HT-29 (cell line): ENCODE data around the gene VEZT. TPM values are rescaled to one million over a fixed set of nuclear protein-coding genes. Genes with fewer than 3 reads are reported as not detected.
"Not testable (repeated sequence)": the region's sequence is repeated elsewhere in the genome, so short reads cannot be mapped to it uniquely, and the experiment has no call there.

Source experiments
- DNase-seq: peaks from one replicate; pipeline ENCODE4 v3.0.0-alpha.2; 2015; ENCODE audit warnings: low spot score
- total RNA-seq: library from RNA; depleted of rRNA; stranded (reverse); fragments of >200 nt; shearing (Covaris generic); gene quantifications from 2 replicates; pipeline ENCODE4 v1.2.3, GENCODE V29; 2014

VEZT gene
- total RNA-seq, 1 experiment from 2014 or later, result 23.7 TPM

DNA sequence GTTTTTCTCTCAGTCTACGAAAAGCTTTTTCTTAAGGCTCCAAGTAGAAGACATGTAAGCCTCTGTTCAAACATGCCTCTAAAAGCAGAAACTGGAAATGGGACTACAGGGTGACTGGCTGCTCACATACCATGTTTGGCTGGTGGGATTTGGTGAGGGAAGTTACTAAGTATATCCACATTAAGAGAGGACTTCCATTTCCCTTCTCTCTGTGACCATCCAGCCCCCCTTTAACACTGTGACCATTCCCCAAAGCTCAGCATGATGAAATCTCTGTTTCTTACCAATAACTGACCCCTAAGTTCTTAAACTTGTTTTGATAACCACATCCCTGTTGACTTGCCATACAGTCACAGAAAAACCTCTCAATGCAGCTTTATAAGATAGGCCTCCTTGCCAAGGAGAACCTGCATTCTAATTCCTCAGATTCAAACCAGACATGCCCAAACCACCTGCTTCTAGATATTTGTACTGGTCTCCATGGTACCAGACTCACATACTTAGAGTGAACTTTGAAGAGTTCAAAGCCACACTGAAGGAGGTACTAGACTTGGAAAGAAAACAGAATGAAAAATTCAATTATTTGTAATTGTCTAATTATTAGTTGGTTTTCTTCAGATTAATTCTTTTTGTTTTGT is 102.2 kb downstream of the VEZT start:
- DNase-seq, result no peak

GRCh38 chr12:95321516-95322246 is 104.1 kb downstream of the VEZT start:
- DNase-seq, result no peak

DNA sequence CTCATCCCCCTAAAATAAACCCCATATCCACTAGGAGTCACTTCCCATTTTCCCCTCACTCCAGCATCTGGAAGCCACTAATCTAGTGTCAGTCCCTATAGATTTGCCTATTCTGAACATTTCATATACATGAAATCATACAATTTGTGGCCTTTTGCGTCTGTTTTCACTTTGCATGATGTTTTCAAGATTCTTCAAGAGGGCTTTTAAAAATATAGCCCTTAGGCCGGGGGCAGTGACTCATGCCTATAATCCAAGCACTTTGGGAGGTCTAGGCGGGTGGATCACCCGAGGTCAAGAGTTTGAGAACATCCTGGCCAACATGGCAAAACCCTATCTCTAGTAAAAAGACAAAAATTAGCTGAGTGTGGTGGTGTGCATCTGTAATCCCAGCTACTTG is 104.7 kb downstream of the VEZT start:
- DNase-seq, result no peak

GRCh38 chr12:95323212-95323611 is 105.6 kb downstream of the VEZT start:
- no peak for DNase-seq

DNA sequence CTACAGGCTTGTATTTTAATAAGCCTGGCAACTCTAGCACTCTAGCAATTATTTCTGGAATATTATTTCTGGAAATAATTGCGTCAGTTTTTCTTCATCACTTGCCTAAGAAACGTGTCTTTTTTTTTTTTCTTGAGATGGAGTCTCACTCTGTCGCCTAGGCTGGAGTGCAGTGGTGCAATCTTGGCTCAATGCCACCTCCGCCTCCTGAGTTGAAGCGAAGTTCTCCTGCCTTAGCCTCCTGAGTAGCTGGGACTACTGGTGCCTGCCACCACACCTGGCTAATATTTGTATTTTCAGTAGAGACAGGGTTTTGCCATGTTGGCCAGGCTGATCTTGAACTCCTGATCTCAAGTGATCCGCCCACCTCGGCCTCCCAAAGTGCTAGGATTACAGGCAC is 106.6 kb downstream of the VEZT start:
- not testable (repeated sequence) for DNase-seq

- DNase-seq, result no peak
These were observed 107.9 kb downstream of the VEZT start for GRCh38 chr12:95325501-95325900.

- no peak for DNase-seq
These were observed 108.8 kb downstream of the VEZT start for GRCh38 chr12:95326445-95326844.

GRCh38 chr12:95326855-95327254 is 109.2 kb downstream of the VEZT start:
- no peak for DNase-seq

DNA sequence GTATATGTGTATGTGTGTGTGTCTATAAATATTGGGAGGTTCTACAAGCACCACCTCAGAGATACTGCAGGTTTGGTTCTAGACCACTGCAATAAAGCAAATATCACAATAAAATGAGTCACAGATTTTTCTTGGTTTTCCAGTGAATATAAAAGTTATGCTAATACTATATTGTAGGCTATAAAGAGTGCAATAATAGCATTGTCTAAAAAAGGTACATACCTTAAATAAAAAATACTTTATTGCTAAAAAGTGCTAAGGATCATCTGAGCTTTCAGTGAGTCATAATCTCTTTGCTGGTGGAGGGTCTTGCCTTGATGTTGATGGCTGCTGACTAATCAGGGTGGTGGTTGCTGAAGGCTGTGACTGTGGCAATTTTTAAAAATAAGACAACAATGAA is 111.1 kb downstream of the VEZT start:
- DNase-seq, result no peak

DNA sequence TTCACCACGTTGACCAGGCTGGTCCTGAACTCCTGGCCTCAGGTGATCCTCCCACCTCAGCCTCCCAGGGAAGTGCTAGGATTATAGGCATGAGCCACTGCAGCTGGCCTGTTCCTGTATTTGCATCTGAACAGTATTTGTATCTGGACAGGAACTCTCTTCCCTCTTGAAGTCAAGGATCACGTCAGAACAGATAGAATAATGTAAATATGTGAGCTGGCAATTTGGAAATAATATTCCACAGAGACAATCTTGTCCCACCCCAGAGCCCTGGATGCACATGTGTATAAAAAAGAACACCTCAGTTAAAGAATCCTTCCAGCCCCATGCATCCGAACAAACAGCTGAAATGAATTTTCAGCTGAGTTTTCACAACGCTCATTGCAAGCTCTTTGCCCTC is 118.3 kb downstream of the VEZT start:
- no peak for DNase-seq

- DNase-seq, result peak; percentile 88
These were observed 118.9 kb downstream of the VEZT start for GRCh38 chr12:95336387-95337067.

DNA sequence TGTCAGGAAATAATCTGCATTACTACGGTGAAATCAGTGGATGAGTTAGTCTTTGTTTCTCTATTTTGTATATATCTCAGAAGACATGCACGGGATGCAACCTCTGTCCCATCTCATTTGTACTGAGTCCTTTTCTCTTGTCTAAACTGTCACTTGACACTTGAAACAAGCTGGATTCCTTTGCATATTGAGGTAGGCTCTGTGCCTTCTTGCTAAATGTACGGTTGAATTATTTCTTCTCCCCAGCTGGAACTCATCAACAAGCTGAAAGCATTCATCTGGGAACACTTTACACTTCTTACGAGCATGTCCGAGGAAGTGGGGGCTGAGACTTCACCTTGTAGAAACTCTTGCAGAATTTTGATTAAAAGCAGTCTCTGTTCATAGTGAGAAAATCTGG is 119.5 kb downstream of the VEZT start:
- DNase-seq, result no peak

GRCh38 chr12:95339086-95339788 is 121.6 kb downstream of the VEZT start:
- no peak for DNase-seq

- DNase-seq, result no peak
These were observed 124.4 kb downstream of the VEZT start for GRCh38 chr12:95342008-95342407.

DNA sequence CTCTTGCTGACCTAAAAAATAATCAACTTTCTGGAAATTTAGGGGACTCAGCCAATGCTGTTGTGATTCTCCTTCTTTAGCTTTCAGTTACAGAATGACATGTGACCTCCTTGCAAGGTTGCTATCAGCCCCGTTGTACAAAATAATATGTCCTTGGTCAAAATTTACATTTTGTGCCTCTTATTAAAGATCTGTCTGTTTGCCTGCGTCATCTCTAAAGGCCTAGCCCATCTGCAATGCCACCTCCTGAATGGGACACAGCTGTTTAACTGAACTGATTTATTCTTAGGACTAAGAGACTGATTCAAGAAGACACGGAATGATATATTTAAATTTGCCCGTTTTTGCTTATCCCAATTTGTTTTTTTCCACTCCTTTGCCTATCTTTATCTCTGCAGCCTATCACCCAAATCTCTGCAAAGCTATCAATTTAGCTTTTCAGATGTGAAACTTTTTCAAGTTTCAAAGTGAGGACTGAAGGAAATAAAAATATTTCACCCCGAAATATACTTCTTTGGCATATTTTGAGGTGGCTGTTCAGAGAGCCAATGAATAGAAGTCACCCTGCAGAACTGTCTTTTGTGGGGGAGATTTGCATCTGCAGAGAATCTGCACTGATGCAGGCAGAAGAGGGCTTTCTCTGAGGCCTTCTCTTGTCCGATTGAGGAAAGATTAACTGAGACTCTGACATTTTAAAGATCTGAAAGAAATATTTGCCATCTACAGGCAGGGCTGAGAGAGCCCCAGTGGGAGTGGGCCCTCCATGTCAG is 126.0 kb downstream of the VEZT start:
- no peak for DNase-seq

DNA sequence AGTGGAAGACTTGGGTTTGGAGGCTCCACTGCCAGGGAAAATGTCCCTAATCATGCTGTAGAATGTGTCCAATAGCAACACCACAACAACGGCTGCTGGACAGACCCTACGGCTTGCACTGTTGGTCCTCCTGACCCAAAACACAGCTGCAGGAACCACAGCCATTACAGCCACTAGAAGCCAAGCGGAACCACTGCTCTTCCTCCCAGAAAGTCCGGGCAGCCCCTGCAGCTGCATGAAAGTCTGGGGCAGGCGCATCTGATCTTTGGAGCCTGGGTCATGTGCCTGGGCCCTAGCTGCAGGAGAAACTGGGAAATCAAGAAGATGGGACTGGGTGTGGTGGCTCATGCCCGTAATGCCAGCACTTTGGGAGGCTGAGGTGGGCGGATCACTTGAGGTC is 131.7 kb downstream of the VEZT start:
- no peak for DNase-seq

DNA sequence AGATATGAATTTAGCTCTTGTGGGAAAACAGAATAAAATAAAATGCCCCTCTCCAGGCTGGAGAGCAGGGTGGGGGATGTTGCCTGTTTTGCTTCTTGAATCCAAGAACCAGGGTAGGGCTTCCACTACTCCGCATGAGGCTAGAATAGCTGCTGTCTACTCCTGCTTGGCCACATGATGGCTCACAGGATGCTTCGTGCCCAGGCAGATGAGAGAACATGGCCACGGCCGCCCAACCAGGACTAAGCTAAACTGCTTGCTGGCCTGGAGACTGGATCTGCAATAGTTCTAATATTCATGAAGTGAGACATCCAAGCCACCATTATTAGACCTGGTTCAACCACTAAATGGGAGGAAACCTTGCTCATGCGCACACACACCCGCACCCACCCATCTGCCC is 134.1 kb downstream of the VEZT start:
- DNase-seq, result no peak
